Measurements from ENCODE around the gene UBE2R2.

GRCh38 chr9:33943389-33943788 is 126.4 kb downstream of the UBE2R2 start:
- TF ChIP-seq EZH2 (IDR thresholded peaks at IDR 0.05; ENCODE audit: borderline replicate concordance, insufficient read depth, low read length, poor library complexity, severe bottlenecking) (no peak), TAF1 (IDR thresholded peaks at IDR 0.05; ENCODE audit: low read depth) (no peak), CTCF (IDR thresholded peaks at IDR 0.05; ENCODE audit: poor library complexity, severe bottlenecking) (no peak), POLR2AphosphoS5 (IDR thresholded peaks at IDR 0.05) (no peak), RAD21 (conservative IDR thresholded peaks at IDR 0.05) (no peak), EP300 (conservative IDR thresholded peaks at IDR 0.05; ENCODE audit: poor library complexity, severe bottlenecking) (no peak)
- TF ChIP-seq, protein P1, sequence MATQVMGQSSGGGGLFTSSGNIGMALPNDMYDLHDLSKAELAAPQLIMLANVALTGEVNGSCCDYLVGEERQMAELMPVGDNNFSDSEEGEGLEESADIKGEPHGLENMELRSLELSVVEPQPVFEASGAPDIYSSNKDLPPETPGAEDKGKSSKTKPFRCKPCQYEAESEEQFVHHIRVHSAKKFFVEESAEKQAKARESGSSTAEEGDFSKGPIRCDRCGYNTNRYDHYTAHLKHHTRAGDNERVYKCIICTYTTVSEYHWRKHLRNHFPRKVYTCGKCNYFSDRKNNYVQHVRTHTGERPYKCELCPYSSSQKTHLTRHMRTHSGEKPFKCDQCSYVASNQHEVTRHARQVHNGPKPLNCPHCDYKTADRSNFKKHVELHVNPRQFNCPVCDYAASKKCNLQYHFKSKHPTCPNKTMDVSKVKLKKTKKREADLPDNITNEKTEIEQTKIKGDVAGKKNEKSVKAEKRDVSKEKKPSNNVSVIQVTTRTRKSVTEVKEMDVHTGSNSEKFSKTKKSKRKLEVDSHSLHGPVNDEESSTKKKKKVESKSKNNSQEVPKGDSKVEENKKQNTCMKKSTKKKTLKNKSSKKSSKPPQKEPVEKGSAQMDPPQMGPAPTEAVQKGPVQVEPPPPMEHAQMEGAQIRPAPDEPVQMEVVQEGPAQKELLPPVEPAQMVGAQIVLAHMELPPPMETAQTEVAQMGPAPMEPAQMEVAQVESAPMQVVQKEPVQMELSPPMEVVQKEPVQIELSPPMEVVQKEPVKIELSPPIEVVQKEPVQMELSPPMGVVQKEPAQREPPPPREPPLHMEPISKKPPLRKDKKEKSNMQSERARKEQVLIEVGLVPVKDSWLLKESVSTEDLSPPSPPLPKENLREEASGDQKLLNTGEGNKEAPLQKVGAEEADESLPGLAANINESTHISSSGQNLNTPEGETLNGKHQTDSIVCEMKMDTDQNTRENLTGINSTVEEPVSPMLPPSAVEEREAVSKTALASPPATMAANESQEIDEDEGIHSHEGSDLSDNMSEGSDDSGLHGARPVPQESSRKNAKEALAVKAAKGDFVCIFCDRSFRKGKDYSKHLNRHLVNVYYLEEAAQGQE (IDR thresholded peaks at IDR 0.05; ENCODE audit: borderline replicate concordance): no peak

Measured in neural cell (in vitro differentiated cells).